ENCODE measurements around the gene CACNA1D. TPM values are rescaled to one million over a fixed set of nuclear protein-coding genes. Genes with fewer than 3 reads are reported as not detected.

The CACNA1D gene
- total RNA-seq, 1 donor from 2014 or later = 47.2 TPM

DNA sequence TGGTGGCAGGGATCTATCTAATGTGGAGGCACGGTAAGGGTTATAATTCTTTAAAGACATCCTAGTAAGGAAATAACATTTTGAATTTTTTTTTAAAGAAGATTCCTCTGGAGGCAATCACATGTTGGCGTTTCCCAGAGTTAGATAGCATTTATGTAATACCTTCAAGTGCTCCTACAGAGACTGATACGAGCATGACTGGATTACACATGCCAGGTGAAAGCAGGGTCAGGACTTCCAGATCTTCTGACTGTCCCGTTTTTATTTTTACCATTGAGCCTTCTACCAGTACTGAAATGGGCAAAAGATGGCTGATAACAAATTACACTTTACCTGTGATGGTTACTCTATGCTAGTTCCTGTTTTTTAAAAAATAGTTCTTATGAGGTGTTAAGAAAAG is 365.8 kb downstream of the CACNA1D start:
- no peak overlapping the region for H3K27ac ChIP-seq
- H3K27me3 ChIP-seq = no peaks in the 10 kb centered on the region
- H3K36me3 ChIP-seq = peaks cover 52% of the 10 kb centered on the region
- no peak for ATAC-seq
- TF ChIP-seq, protein P1, sequence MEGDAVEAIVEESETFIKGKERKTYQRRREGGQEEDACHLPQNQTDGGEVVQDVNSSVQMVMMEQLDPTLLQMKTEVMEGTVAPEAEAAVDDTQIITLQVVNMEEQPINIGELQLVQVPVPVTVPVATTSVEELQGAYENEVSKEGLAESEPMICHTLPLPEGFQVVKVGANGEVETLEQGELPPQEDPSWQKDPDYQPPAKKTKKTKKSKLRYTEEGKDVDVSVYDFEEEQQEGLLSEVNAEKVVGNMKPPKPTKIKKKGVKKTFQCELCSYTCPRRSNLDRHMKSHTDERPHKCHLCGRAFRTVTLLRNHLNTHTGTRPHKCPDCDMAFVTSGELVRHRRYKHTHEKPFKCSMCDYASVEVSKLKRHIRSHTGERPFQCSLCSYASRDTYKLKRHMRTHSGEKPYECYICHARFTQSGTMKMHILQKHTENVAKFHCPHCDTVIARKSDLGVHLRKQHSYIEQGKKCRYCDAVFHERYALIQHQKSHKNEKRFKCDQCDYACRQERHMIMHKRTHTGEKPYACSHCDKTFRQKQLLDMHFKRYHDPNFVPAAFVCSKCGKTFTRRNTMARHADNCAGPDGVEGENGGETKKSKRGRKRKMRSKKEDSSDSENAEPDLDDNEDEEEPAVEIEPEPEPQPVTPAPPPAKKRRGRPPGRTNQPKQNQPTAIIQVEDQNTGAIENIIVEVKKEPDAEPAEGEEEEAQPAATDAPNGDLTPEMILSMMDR (IDR thresholded peaks at IDR 0.05) = no peak
- H3K4me1 ChIP-seq = no peaks in the 10 kb centered on the region
- H3K9me3 ChIP-seq = no peaks in the 10 kb centered on the region
- no peak overlapping the region for H3K4me3 ChIP-seq
- intact Hi-C loops (cut with DNase I) = no loop called here
- DNase-seq = no peak

DNA sequence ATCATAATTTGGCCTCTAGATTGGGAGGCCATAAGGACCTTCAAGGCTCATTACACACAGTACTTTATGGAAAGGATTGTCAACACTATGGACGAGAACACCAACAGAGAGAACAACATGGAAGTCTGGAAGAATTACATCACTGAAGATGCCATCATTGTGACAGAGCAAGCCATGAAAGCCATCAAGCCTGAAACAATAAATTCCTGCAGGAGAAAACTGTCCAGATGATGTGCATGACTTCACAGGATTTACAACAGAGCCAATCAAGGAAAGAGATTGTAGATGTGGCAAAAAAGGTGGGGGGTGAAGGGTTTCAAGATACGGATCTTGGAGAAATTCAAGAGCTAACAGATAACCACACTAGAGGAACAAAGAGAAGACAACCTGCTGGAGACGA is 367.8 kb downstream of the CACNA1D start:
- ATAC-seq (no peak), DNase-seq (no peak)
- no peaks in the 10 kb centered on the region for H3K4me1 ChIP-seq
- intact Hi-C loops (cut with DNase I) = no loop called here
- H3K36me3 ChIP-seq = peaks cover 73% of the 10 kb centered on the region
- H3K4me3 ChIP-seq = no peak overlapping the region
- no peaks in the 10 kb centered on the region for H3K9me3 ChIP-seq
- no peaks in the 10 kb centered on the region for H3K27me3 ChIP-seq
- no peak overlapping the region for H3K27ac ChIP-seq
- TF ChIP-seq, protein P1 (IDR thresholded peaks at IDR 0.05) = no peak

DNA sequence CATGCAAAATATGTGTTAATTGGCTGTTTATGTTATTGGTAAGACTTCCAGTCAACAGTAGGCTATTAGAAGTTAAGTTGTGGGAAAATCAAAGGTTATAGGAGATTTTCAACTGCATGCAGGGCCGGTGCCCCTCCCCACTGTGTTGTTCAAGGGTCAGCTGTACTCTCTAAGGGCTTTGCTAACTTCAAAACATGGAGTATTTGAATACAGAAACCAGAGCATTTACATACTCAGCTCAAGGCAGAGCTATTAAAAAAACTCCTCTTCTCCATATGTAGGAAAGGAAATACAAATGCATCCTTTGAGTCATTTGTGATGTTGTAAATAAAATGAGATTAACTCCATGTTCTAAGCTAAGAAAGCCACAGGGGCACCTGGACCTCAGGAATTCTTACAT is 368.7 kb downstream of the CACNA1D start:
- no peaks in the 10 kb centered on the region for H3K27me3 ChIP-seq
- TF ChIP-seq, protein P1 (IDR thresholded peaks at IDR 0.05) = no peak
- H3K36me3 ChIP-seq = peaks cover 82% of the 10 kb centered on the region
- ATAC-seq (no peak), DNase-seq (no peak)
- intact Hi-C loops (cut with DNase I) = no loop called here
- H3K4me3 ChIP-seq = no peak overlapping the region
- no peak overlapping the region for H3K27ac ChIP-seq
- no peaks in the 10 kb centered on the region for H3K9me3 ChIP-seq
- H3K4me1 ChIP-seq = no peaks in the 10 kb centered on the region

Other genes starting within 250 kb of the CACNA1D start
- gene TKT, start 238.6 kb upstream of the CACNA1D start, total RNA-seq = 432 TPM
- gene DCP1A, start 147.1 kb upstream of the CACNA1D start, total RNA-seq = 22.8 TPM

Measured in upper lobe of right lung (tissue), 1 donor.